ENCODE results near the gene CAND2.

GRCh38 chr3:12878141-12878574 lies 81.7 kb downstream of the CAND2 start:
- no peak for TF ChIP-seq EZH2 (IDR thresholded peaks at IDR 0.05; ENCODE audit: insufficient read depth, poor library complexity, severe bottlenecking)
- TF ChIP-seq EZH2phosphoT487 (IDR thresholded peaks at IDR 0.05; ENCODE audit: insufficient read depth, low read depth) = no peak
